Epithelial cell of prostate (primary cell): ENCODE measurements around the gene DUOXA1.
"Not testable (repeated sequence)": the region's sequence is repeated elsewhere in the genome, so short reads cannot be mapped to it uniquely, and the experiment has no call there.

Experiments
- DNase-seq: peaks from one replicate; pipeline ENCODE4 v3.0.0-alpha.2; 2011; ENCODE audit warnings: low read depth, low spot score
- H3K27ac ChIP-seq: fragments of 450-650 bp; 2 replicates; pipeline ENCODE4 v1.5.1; 2017; ENCODE audit warnings: mild to moderate bottlenecking

DUOXA1 gene

GRCh38 chr15:45095661-45096060 is 34.0 kb downstream of the DUOXA1 start:
- DNase-seq, result no peak
- H3K27ac ChIP-seq, result no peak overlapping the region

- H3K27ac ChIP-seq, result no peak overlapping the region
Observed at GRCh38 chr15:45094358-45094730, 35.3 kb downstream of the DUOXA1 start.

GRCh38 chr15:45093622-45094357 is 35.9 kb downstream of the DUOXA1 start:
- DNase-seq, result no peak
- no peak overlapping the region for H3K27ac ChIP-seq

More at GRCh38 chr15:45094358-45094730, 35.3 kb downstream of the DUOXA1 start:
- DNase-seq, result no peak

- DNase-seq, result no peak
Observed at GRCh38 chr15:45093013-45093412, 36.7 kb downstream of the DUOXA1 start.

GRCh38 chr15:45091576-45091975 is 38.1 kb downstream of the DUOXA1 start:
- no peak for DNase-seq
- no peak overlapping the region for H3K27ac ChIP-seq

More at GRCh38 chr15:45093013-45093412, 36.7 kb downstream of the DUOXA1 start:
- no peak overlapping the region for H3K27ac ChIP-seq

- H3K27ac ChIP-seq, result no peak overlapping the region
Observed at GRCh38 chr15:45091161-45091560, 38.5 kb downstream of the DUOXA1 start.

GRCh38 chr15:45089712-45090373 is 39.8 kb downstream of the DUOXA1 start:
- no peak overlapping the region for H3K27ac ChIP-seq
- no peak for DNase-seq

More at GRCh38 chr15:45091161-45091560, 38.5 kb downstream of the DUOXA1 start:
- no peak for DNase-seq

GRCh38 chr15:45088801-45089711 is 40.6 kb downstream of the DUOXA1 start:
- DNase-seq, result no peak

GRCh38 chr15:45087513-45087912 is 42.2 kb downstream of the DUOXA1 start:
- no peak overlapping the region for H3K27ac ChIP-seq
- no peak for DNase-seq

More at GRCh38 chr15:45088801-45089711, 40.6 kb downstream of the DUOXA1 start:
- no peak overlapping the region for H3K27ac ChIP-seq

GRCh38 chr15:45084163-45084562 is 45.5 kb downstream of the DUOXA1 start:
- no peak for DNase-seq
- no peak overlapping the region for H3K27ac ChIP-seq

GRCh38 chr15:45083223-45083622 is 46.5 kb downstream of the DUOXA1 start:
- DNase-seq, result no peak
- H3K27ac ChIP-seq, result no peak overlapping the region

- not testable (repeated sequence) for DNase-seq, H3K27ac ChIP-seq
Observed at GRCh38 chr15:45082412-45082811, 47.3 kb downstream of the DUOXA1 start.

GRCh38 chr15:45080593-45080992 is 49.1 kb downstream of the DUOXA1 start:
- not testable (repeated sequence) for H3K27ac ChIP-seq, DNase-seq

- DNase-seq, H3K27ac ChIP-seq: not testable (repeated sequence)
Observed at GRCh38 chr15:45079628-45080246, 49.9 kb downstream of the DUOXA1 start.

- DNase-seq, H3K27ac ChIP-seq: not testable (repeated sequence)
Observed at GRCh38 chr15:45079201-45079600, 50.5 kb downstream of the DUOXA1 start.

- not testable (repeated sequence) for DNase-seq
Observed at GRCh38 chr15:45077391-45077790, 52.3 kb downstream of the DUOXA1 start.

GRCh38 chr15:45075440-45076320 is 54.0 kb downstream of the DUOXA1 start:
- not testable (repeated sequence) for DNase-seq, H3K27ac ChIP-seq

More at GRCh38 chr15:45077391-45077790, 52.3 kb downstream of the DUOXA1 start:
- H3K27ac ChIP-seq, result not testable (repeated sequence)

- DNase-seq, H3K27ac ChIP-seq: not testable (repeated sequence)
Observed at GRCh38 chr15:45073602-45074001, 56.1 kb downstream of the DUOXA1 start.

GRCh38 chr15:45069942-45070360 is 59.7 kb downstream of the DUOXA1 start:
- not testable (repeated sequence) for DNase-seq
- H3K27ac ChIP-seq, result peak overlapping the region; percentile 66
